ENCODE measurements around the gene SFXN3. TPM values are rescaled to one million over a fixed set of nuclear protein-coding genes. Genes with fewer than 3 reads are reported as not detected.
A peak's percentile ranks its signal among the peaks of the same experiment; 100 is the strongest.

The SFXN3 gene
- total and polyA plus RNA-seq, 2 of the 13 experiments (the other 11 are each of a cell fraction or from before 2014, with no cell fraction given) = 16.8 to 71.5 TPM

GRCh38 chr10:101031128-101031795 is at the start of gene SFXN3, which contains the start of gene PDZD7 (continued):
- TF ChIP-seq, protein P1, sequence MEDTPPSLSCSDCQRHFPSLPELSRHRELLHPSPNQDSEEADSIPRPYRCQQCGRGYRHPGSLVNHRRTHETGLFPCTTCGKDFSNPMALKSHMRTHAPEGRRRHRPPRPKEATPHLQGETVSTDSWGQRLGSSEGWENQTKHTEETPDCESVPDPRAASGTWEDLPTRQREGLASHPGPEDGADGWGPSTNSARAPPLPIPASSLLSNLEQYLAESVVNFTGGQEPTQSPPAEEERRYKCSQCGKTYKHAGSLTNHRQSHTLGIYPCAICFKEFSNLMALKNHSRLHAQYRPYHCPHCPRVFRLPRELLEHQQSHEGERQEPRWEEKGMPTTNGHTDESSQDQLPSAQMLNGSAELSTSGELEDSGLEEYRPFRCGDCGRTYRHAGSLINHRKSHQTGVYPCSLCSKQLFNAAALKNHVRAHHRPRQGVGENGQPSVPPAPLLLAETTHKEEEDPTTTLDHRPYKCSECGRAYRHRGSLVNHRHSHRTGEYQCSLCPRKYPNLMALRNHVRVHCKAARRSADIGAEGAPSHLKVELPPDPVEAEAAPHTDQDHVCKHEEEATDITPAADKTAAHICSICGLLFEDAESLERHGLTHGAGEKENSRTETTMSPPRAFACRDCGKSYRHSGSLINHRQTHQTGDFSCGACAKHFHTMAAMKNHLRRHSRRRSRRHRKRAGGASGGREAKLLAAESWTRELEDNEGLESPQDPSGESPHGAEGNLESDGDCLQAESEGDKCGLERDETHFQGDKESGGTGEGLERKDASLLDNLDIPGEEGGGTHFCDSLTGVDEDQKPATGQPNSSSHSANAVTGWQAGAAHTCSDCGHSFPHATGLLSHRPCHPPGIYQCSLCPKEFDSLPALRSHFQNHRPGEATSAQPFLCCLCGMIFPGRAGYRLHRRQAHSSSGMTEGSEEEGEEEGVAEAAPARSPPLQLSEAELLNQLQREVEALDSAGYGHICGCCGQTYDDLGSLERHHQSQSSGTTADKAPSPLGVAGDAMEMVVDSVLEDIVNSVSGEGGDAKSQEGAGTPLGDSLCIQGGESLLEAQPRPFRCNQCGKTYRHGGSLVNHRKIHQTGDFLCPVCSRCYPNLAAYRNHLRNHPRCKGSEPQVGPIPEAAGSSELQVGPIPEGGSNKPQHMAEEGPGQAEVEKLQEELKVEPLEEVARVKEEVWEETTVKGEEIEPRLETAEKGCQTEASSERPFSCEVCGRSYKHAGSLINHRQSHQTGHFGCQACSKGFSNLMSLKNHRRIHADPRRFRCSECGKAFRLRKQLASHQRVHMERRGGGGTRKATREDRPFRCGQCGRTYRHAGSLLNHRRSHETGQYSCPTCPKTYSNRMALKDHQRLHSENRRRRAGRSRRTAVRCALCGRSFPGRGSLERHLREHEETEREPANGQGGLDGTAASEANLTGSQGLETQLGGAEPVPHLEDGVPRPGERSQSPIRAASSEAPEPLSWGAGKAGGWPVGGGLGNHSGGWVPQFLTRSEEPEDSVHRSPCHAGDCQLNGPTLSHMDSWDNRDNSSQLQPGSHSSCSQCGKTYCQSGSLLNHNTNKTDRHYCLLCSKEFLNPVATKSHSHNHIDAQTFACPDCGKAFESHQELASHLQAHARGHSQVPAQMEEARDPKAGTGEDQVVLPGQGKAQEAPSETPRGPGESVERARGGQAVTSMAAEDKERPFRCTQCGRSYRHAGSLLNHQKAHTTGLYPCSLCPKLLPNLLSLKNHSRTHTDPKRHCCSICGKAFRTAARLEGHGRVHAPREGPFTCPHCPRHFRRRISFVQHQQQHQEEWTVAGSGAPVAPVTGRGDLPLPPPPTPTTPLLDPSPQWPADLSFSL (CRISPR knock-in tag; IDR thresholded peaks at IDR 0.05) = no peak
- TF ChIP-seq, protein P2, sequence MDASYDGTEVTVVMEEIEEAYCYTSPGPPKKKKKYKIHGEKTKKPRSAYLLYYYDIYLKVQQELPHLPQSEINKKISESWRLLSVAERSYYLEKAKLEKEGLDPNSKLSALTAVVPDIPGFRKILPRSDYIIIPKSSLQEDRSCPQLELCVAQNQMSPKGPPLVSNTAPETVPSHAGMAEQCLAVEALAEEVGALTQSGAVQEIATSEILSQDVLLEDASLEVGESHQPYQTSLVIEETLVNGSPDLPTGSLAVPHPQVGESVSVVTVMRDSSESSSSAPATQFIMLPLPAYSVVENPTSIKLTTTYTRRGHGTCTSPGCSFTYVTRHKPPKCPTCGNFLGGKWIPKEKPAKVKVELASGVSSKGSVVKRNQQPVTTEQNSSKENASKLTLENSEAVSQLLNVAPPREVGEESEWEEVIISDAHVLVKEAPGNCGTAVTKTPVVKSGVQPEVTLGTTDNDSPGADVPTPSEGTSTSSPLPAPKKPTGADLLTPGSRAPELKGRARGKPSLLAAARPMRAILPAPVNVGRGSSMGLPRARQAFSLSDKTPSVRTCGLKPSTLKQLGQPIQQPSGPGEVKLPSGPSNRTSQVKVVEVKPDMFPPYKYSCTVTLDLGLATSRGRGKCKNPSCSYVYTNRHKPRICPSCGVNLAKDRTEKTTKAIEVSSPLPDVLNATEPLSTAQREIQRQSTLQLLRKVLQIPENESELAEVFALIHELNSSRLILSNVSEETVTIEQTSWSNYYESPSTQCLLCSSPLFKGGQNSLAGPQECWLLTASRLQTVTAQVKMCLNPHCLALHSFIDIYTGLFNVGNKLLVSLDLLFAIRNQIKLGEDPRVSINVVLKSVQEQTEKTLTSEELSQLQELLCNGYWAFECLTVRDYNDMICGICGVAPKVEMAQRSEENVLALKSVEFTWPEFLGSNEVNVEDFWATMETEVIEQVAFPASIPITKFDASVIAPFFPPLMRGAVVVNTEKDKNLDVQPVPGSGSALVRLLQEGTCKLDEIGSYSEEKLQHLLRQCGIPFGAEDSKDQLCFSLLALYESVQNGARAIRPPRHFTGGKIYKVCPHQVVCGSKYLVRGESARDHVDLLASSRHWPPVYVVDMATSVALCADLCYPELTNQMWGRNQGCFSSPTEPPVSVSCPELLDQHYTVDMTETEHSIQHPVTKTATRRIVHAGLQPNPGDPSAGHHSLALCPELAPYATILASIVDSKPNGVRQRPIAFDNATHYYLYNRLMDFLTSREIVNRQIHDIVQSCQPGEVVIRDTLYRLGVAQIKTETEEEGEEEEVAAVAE (CRISPR knock-in tag; IDR thresholded peaks at IDR 0.05; ENCODE audit: borderline replicate concordance) = no peak
- TF ChIP-seq ZNF34 (CRISPR knock-in tag; IDR thresholded peaks at IDR 0.05; ENCODE audit: borderline replicate concordance) (no peak), RBAK (CRISPR knock-in tag; IDR thresholded peaks at IDR 0.05) (no peak), TFDP2 (CRISPR knock-in tag; IDR thresholded peaks at IDR 0.05) (no peak), SP2 (CRISPR knock-in tag; IDR thresholded peaks at IDR 0.05) (peak; percentile 96), GTF3A (CRISPR knock-in tag; conservative IDR thresholded peaks at IDR 0.05) (no peak), MIER2 (CRISPR knock-in tag; IDR thresholded peaks at IDR 0.05) (no peak), IKZF1 (IDR thresholded peaks at IDR 0.05) (no peak), ZNF775 (CRISPR knock-in tag; IDR thresholded peaks at IDR 0.05; ENCODE audit: borderline replicate concordance) (no peak), HDAC6 (IDR thresholded peaks at IDR 0.05; ENCODE audit: low read depth, low read length) (no peak), ZNF777 (CRISPR knock-in tag; IDR thresholded peaks at IDR 0.05) (no peak), RBM39 (IDR thresholded peaks at IDR 0.05; ENCODE audit: low read depth, low read length, poor library complexity, severe bottlenecking) (no peak), ZNF572 (CRISPR knock-in tag; IDR thresholded peaks at IDR 0.05) (no peak)
- TF ChIP-seq, protein P3, sequence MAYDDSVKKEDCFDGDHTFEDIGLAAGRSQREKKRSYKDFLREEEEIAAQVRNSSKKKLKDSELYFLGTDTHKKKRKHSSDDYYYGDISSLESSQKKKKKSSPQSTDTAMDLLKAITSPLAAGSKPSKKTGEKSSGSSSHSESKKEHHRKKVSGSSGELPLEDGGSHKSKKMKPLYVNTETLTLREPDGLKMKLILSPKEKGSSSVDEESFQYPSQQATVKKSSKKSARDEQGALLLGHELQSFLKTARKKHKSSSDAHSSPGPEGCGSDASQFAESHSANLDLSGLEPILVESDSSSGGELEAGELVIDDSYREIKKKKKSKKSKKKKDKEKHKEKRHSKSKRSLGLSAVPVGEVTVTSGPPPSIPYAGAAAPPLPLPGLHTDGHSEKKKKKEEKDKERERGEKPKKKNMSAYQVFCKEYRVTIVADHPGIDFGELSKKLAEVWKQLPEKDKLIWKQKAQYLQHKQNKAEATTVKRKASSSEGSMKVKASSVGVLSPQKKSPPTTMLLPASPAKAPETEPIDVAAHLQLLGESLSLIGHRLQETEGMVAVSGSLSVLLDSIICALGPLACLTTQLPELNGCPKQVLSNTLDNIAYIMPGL (CRISPR knock-in tag; IDR thresholded peaks at IDR 0.05; ENCODE audit: borderline replicate concordance in 1 of 2, low read depth in 1 of 2) = no peak; a peak in 1 of 4 replicates
